MM.1S (cell line): ENCODE results near the gene RNF222.

Experiments
- DNase-seq: peaks from one replicate; pipeline ENCODE4 v3.0.0-alpha.2; 2015
- H2AFZ ChIP-seq: fragments of 300-600 bp; sonication (generic); 2 replicates; pipeline ENCODE4 v1.6.0; 2016; ENCODE audit warnings: antibody characterized with exemption, low read length
- H3F3A ChIP-seq: fragments of 300-600 bp; sonication (generic); 2 replicates; pipeline ENCODE4 v1.6.1; 2016; ENCODE audit warnings: mild to moderate bottlenecking, antibody characterized with exemption, low read length, moderate library complexity, mixed read lengths; ENCODE audit not compliant: insufficient read depth
- H3K27ac ChIP-seq: fragments of 300-600 bp; sonication (generic); 2 replicates; pipeline ENCODE4 v1.5.1; 2016; ENCODE audit warnings: mild to moderate bottlenecking, low read length
- H3K27me3 ChIP-seq: fragments of 300-600 bp; sonication (generic); replicated peaks from 2 replicates; pipeline ENCODE4 v1.6.0; 2016; ENCODE audit warnings: low read length; ENCODE audit not compliant: insufficient read depth
- H3K36me3 ChIP-seq: fragments of 300-600 bp; sonication (generic); replicated peaks from 2 replicates; pipeline ENCODE4 v1.6.1; 2016; ENCODE audit warnings: mild to moderate bottlenecking, low read length, mixed read lengths; ENCODE audit not compliant: insufficient read depth
- H3K4me1 ChIP-seq: fragments of 300-600 bp; sonication (generic); 2 replicates; pipeline ENCODE4 v1.6.1; 2016; ENCODE audit warnings: low read length, mixed read lengths
- H3K4me2 ChIP-seq: fragments of 300-600 bp; sonication (generic); 2 replicates; pipeline ENCODE4 v1.6.0; 2016; ENCODE audit warnings: low read depth, low read length
- H3K4me3 ChIP-seq: fragments of 300-600 bp; sonication (generic); 2 replicates; pipeline ENCODE4 v1.5.1; 2016; ENCODE audit warnings: low read length, mixed read lengths
- H3K79me2 ChIP-seq: fragments of 300-600 bp; sonication (generic); 2 replicates; pipeline ENCODE4 v1.6.1; 2016; ENCODE audit warnings: mixed run types, low read length, mixed read lengths
- H3K9ac ChIP-seq: fragments of 300-600 bp; sonication (generic); 2 replicates; pipeline ENCODE4 v1.6.1; 2016; ENCODE audit warnings: low read length, mixed read lengths
- H3K9me2 ChIP-seq: fragments of 300-600 bp; sonication (generic); replicated peaks from 2 replicates; pipeline ENCODE4 v1.6.1; 2016; ENCODE audit warnings: mild to moderate bottlenecking, low read length, mixed read lengths; ENCODE audit not compliant: insufficient read depth
- H3K9me3 ChIP-seq: fragments of 300-600 bp; sonication (generic); replicated peaks from 2 replicates; pipeline ENCODE4 v1.6.1; 2016; ENCODE audit warnings: mild to moderate bottlenecking, low read length, mixed read lengths; ENCODE audit not compliant: insufficient read depth
- H4K20me1 ChIP-seq: fragments of 300-600 bp; sonication (generic); 2 replicates; pipeline ENCODE4 v1.6.1; 2016; ENCODE audit warnings: mild to moderate bottlenecking, low read length, moderate library complexity, mixed read lengths; ENCODE audit not compliant: insufficient read depth
- CTCF ChIP-seq: fragments of 300-600 bp; sonication (generic); IDR thresholded peaks from 2 replicates; pipeline ENCODE4 v1.5.1; 2016; ENCODE audit warnings: antibody characterized with exemption, low read length, mixed read lengths
- EZH2 ChIP-seq: fragments of 300-600 bp; sonication (generic); optimal IDR thresholded peaks from 2 replicates; pipeline ENCODE3; 2017; ENCODE audit warnings: low read depth, mild to moderate bottlenecking, antibody characterized with exemption, low read length, mixed read lengths
- EZH2phosphoT487 ChIP-seq: fragments of 300-600 bp; sonication (generic); IDR thresholded peaks from 2 replicates; pipeline ENCODE4 v1.6.1; 2018; ENCODE audit warnings: antibody characterized with exemption, low read length

RNF222 gene

GRCh38 chr17:8413938-8414337 is 16.3 kb upstream of the RNF222 start:
- Histone ChIP-seq H3K9me3 (no peaks in the 10 kb centered on the region), H3K36me3 (no peaks in the 10 kb centered on the region), H3K9me2 (no peaks in the 10 kb centered on the region)

GRCh38 chr17:8413328-8413727 is 15.7 kb upstream of the RNF222 start:
- TF ChIP-seq CTCF (no peak), EZH2 (no peak), EZH2phosphoT487 (no peak)
- no peak for DNase-seq

More at GRCh38 chr17:8413938-8414337, 16.3 kb upstream of the RNF222 start:
- no peak for DNase-seq
- Histone ChIP-seq H3K27me3 (no peaks in the 10 kb centered on the region), H3K4me1 (peaks cover 6% of the 10 kb centered on the region; the same call in 1 of the 2 replicates), H3K9ac (no peak overlapping the region), H3K79me2 (no peaks in the 10 kb centered on the region), H4K20me1 (no peaks in the 10 kb centered on the region), H3K27ac (no peak overlapping the region), H3F3A (no peaks in the 10 kb centered on the region), H3K4me2 (no peak overlapping the region), H3K4me3 (no peak overlapping the region), H2AFZ (no peak overlapping the region)
- TF ChIP-seq CTCF (no peak), EZH2phosphoT487 (no peak), EZH2 (no peak)

GRCh38 chr17:8412089-8412488 is 14.5 kb upstream of the RNF222 start:
- Histone ChIP-seq H2AFZ (no peak overlapping the region), H3K9me2 (no peaks in the 10 kb centered on the region), H3K9me3 (no peaks in the 10 kb centered on the region), H3K27ac (no peak overlapping the region), H3K4me1 (peaks cover 6% of the 10 kb centered on the region; the same call in 1 of the 2 replicates), H4K20me1 (no peaks in the 10 kb centered on the region), H3K36me3 (no peaks in the 10 kb centered on the region), H3K9ac (no peak overlapping the region), H3K79me2 (no peaks in the 10 kb centered on the region), H3K27me3 (no peaks in the 10 kb centered on the region), H3K4me2 (no peak overlapping the region), H3K4me3 (no peak overlapping the region), H3F3A (no peaks in the 10 kb centered on the region)
- TF ChIP-seq EZH2 (no peak), CTCF (no peak), EZH2phosphoT487 (no peak)
- no peak for DNase-seq

More at GRCh38 chr17:8413328-8413727, 15.7 kb upstream of the RNF222 start:
- Histone ChIP-seq H3K36me3 (no peaks in the 10 kb centered on the region), H3K9me3 (no peaks in the 10 kb centered on the region), H3K9me2 (no peaks in the 10 kb centered on the region), H4K20me1 (no peaks in the 10 kb centered on the region), H2AFZ (no peak overlapping the region), H3K27ac (no peak overlapping the region), H3K4me1 (peaks cover 6% of the 10 kb centered on the region; the same call in 1 of the 2 replicates), H3K9ac (no peak overlapping the region), H3F3A (no peaks in the 10 kb centered on the region), H3K27me3 (no peaks in the 10 kb centered on the region), H3K4me3 (no peak overlapping the region), H3K4me2 (no peak overlapping the region), H3K79me2 (no peaks in the 10 kb centered on the region)
